Measurements from ENCODE around the gene MKNK1.

Gene MKNK1

GRCh38 chr1:46522184-46522968 lies 81.7 kb downstream of the MKNK1 start:
- DNase-seq (ENCODE audit: low spot score) = no peak

- no peak for DNase-seq (ENCODE audit: low spot score)
Measured at GRCh38 chr1:46521414-46521813, 82.7 kb downstream of the MKNK1 start.

GRCh38 chr1:46520063-46520911 lies 83.8 kb downstream of the MKNK1 start:
- DNase-seq (ENCODE audit: low spot score) = no peak

GRCh38 chr1:46519209-46519608 lies 84.9 kb downstream of the MKNK1 start:
- no peak for DNase-seq (ENCODE audit: low spot score)

- no peak for DNase-seq (ENCODE audit: low spot score)
Measured at GRCh38 chr1:46517932-46518498, 86.1 kb downstream of the MKNK1 start.

- DNase-seq (ENCODE audit: low spot score) = no peak
Measured at GRCh38 chr1:46517010-46517600, 87.0 kb downstream of the MKNK1 start.

- DNase-seq (ENCODE audit: low spot score) = no peak
Measured at GRCh38 chr1:46516200-46516950, 87.7 kb downstream of the MKNK1 start.

GRCh38 chr1:46515576-46515975 lies 88.5 kb downstream of the MKNK1 start:
- no peak for DNase-seq (ENCODE audit: low spot score)

GRCh38 chr1:46513536-46513935 lies 90.5 kb downstream of the MKNK1 start:
- DNase-seq (ENCODE audit: low spot score) = no peak

- no peak for DNase-seq (ENCODE audit: low spot score)
Measured at GRCh38 chr1:46512792-46513190, 91.3 kb downstream of the MKNK1 start.

- no peak for DNase-seq (ENCODE audit: low spot score)
Measured at GRCh38 chr1:46512135-46512791, 91.8 kb downstream of the MKNK1 start.

GRCh38 chr1:46510998-46511365 lies 93.1 kb downstream of the MKNK1 start:
- no peak for DNase-seq (ENCODE audit: low spot score)

GRCh38 chr1:46510341-46510997 lies 93.6 kb downstream of the MKNK1 start:
- no peak for DNase-seq (ENCODE audit: low spot score)

GRCh38 chr1:46508757-46509156 lies 95.3 kb downstream of the MKNK1 start:
- no peak for DNase-seq (ENCODE audit: low spot score)
